ENCODE results near the gene ZNF790. TPM values are rescaled to one million over a fixed set of nuclear protein-coding genes. Genes with fewer than 3 reads are reported as not detected.
A peak's percentile ranks its signal among the peaks of the same experiment; 100 is the strongest.

The ZNF790 gene
- total RNA-seq, 1 donor from 2014 or later: 8.3 TPM

- peak; percentile 91 to 96 for DNase-seq (ENCODE audit: low read depth in 2 of 2)
Observed at GRCh38 chr19:36772311-36773222, 65.6 kb downstream of the ZNF790 start, which contains the start of gene ZNF850. Gene ZNF850, minus strand, starts transcription at chr19:36772807. Its CDS starts 10,201 bp downstream, at chr19:36762606.

- DNase-seq (ENCODE audit: low read depth in 2 of 2): peak; percentile 95 to 98
Observed at GRCh38 chr19:36771261-36772231, 66.6 kb downstream of the ZNF790 start.

Other genes starting within 250 kb of the ZNF790 start
- gene ZNF382, start 233.1 kb downstream of the ZNF790 start, total RNA-seq: 3.1 and 3.9 TPM in 2 replicates
- 5.4 TPM in 2 replicates for gene ZNF461, start 171.6 kb downstream of the ZNF790 start, total RNA-seq
- gene ZNF567, start 150.8 kb downstream of the ZNF790 start, total RNA-seq: 2.8 and 3.9 TPM in 2 replicates
- gene ZNF850, start 65.6 kb downstream of the ZNF790 start, total RNA-seq: 1.7 and 5.1 TPM in 2 replicates
- gene ZNF345, start 12.5 kb upstream of the ZNF790 start, total RNA-seq: 2.6 and 5.1 TPM in 2 replicates
- 1.3 and 1.6 TPM in 2 replicates for gene ZNF829, start 77.9 kb upstream of the ZNF790 start, total RNA-seq
- 7.0 and 7.6 TPM in 2 replicates for gene ZNF568, start 77.9 kb upstream of the ZNF790 start, total RNA-seq
- gene ZNF420, start 240.0 kb upstream of the ZNF790 start, total RNA-seq: 5.6 and 8.0 TPM in 2 replicates